ENCODE measurements around the gene PACSIN2. TPM values are rescaled to one million over a fixed set of nuclear protein-coding genes. Genes with fewer than 3 reads are reported as not detected.
A peak's percentile ranks its signal among the peaks of the same experiment; 100 is the strongest.

Gene PACSIN2
- total and polyA plus RNA-seq, 2 experiments from 2014 or later = 23.5 to 57.3 TPM

GRCh38 chr22:42915980-42916765, 98.8 kb downstream of the PACSIN2 start (continued):
- TF ChIP-seq ETS1 (IDR thresholded peaks at IDR 0.05) = no peak
- no peak for TF ChIP-seq POLR2AphosphoS5 (IDR thresholded peaks at IDR 0.05; ENCODE audit: low read depth)
- no peak for TF ChIP-seq EZH2 (IDR thresholded peaks at IDR 0.05; ENCODE audit: low read depth, unreplicated experiment)
- TF ChIP-seq NANOG (IDR thresholded peaks at IDR 0.05; ENCODE audit: borderline replicate concordance) = no peak
- no peak for TF ChIP-seq REST (IDR thresholded peaks at IDR 0.05; ENCODE audit: unreplicated experiment)
- no peak for TF ChIP-seq STAT1 (IDR thresholded peaks at IDR 0.05; ENCODE audit: unreplicated experiment)

GRCh38 chr22:42914511-42915076, 100.4 kb downstream of the PACSIN2 start:
- peaks cover 4% of the 10 kb centered on the region for H3K27me3 Mint-ChIP-seq (ENCODE audit: insufficient read depth, low read depth, poor library complexity)
- Histone ChIP-seq H3F3A (replicated peaks; ENCODE audit: low read depth) (no peaks in the 10 kb centered on the region), H3K4me2 (no peak overlapping the region), H3K27me3 (ENCODE audit: insufficient read depth) (no peaks in the 10 kb centered on the region), H3K4me1 (ENCODE audit: insufficient read depth) (peaks cover 19% of the 10 kb centered on the region; the same call in 1 of the 2 replicates), H2AFZ (no peak overlapping the region), H3K36me3 (ENCODE audit: insufficient read depth) (no peaks in the 10 kb centered on the region), H3K4me3 (no peak overlapping the region), H3K27ac (ENCODE audit: low read depth) (no peak overlapping the region), H4K20me1 (replicated peaks; ENCODE audit: insufficient read depth) (peaks cover 43% of the 10 kb centered on the region), H3K79me2 (replicated peaks; ENCODE audit: insufficient read depth) (peaks cover 83% of the 10 kb centered on the region), H3K9me2 (ENCODE audit: insufficient read depth) (no peaks in the 10 kb centered on the region)
- H3K4me1 Mint-ChIP-seq = peaks cover 27% of the 10 kb centered on the region
- no peak for ATAC-seq
- H3K36me3 Mint-ChIP-seq (ENCODE audit: low read depth) = peaks cover 4% of the 10 kb centered on the region; the same call in 1 of the 3 replicates
- H3K27ac Mint-ChIP-seq = peak overlapping the region; percentile 40; the same call in 1 of the 2 replicates
- TF ChIP-seq ZNF114 (CRISPR knock-in tag; IDR thresholded peaks at IDR 0.05) (no peak), CTCF (conservative IDR thresholded peaks at IDR 0.05; ENCODE audit: low read depth in 2 of 2) (no peak), REST (IDR thresholded peaks at IDR 0.05; ENCODE audit: unreplicated experiment) (no peak), CREB1 (CRISPR knock-in tag; IDR thresholded peaks at IDR 0.05; ENCODE audit: low read depth) (no peak), EZH2 (IDR thresholded peaks at IDR 0.05; ENCODE audit: low read depth, unreplicated experiment) (no peak)
- DNase-seq (ENCODE audit: low spot score) = no peak
- H3K4me3 Mint-ChIP-seq = no peak overlapping the region
- H3K9me3 Mint-ChIP-seq = no peaks in the 10 kb centered on the region

Data from GM23338 (cell line).